IMR-90 (cell line): ENCODE data around the gene ADGRL3. TPM values are rescaled to one million over a fixed set of nuclear protein-coding genes. Genes with fewer than 3 reads are reported as not detected.

Experiments used
- ATAC-seq: fragments of 200-7000 bp; cut with Tn5 transposase; 2 replicates; pipeline ENCODE4 v1.9.1; 2020; ENCODE audit warnings: low read depth, mild to moderate bottlenecking, moderate library complexity
- BruUV-seq: library from RNA; stranded (reverse); fragments of 400-500 nt; replicated peaks from 2 replicates; lab custom pipeline; 2021; lab: Mats Ljungman, UMichigan
- CTCF ChIA-PET: fragments of 300-600 bp; formaldehyde crosslinking; extraction: SDS; loops from one replicate; lab custom pipeline; 2021; ENCODE audit warnings: antibody characterized with exemption; lab: Yijun Ruan, JAX
- POLR2A ChIA-PET: fragments of 300-600 bp; sonication (Branson Sonifier 250); formaldehyde crosslinking; loops from one replicate; lab custom pipeline; 2022; ENCODE audit warnings: antibody characterized with exemption; ENCODE audit not compliant: unreplicated experiment; lab: Charles Lee
- DNase-seq: peaks from one replicate; pipeline ENCODE4 v3.0.0; 2013
- H2AFZ ChIP-seq: replicated peaks from 2 replicates; pipeline ENCODE3; 2013; ENCODE audit warnings: low read length, mild to moderate bottlenecking; ENCODE audit not compliant: poor library complexity
- H2AK5ac ChIP-seq: 2 replicates; pipeline ENCODE4 v1.6.1; 2013; ENCODE audit warnings: low read depth, low read length, inconsistent platforms
- H2AK9ac ChIP-seq: replicated peaks from 2 replicates; pipeline ENCODE3; 2013; ENCODE audit warnings: mild to moderate bottlenecking, low read depth, low read length, moderate library complexity; ENCODE audit not compliant: poor library complexity
- H2BK120ac ChIP-seq: 2 replicates; pipeline ENCODE4 v1.6.1; 2013; ENCODE audit warnings: low read depth, low read length, inconsistent platforms
- H2BK15ac ChIP-seq: 3 replicates; pipeline ENCODE4 v1.6.1; 2013; ENCODE audit warnings: low read depth, low read length, inconsistent platforms
- H2BK20ac ChIP-seq: 2 replicates; pipeline ENCODE4 v1.6.1; 2013; ENCODE audit warnings: low read depth, mild to moderate bottlenecking, inconsistent platforms, low read length, moderate library complexity
- H2BK5ac ChIP-seq: 2 replicates; pipeline ENCODE4 v1.6.1; 2013; ENCODE audit warnings: mild to moderate bottlenecking, low read depth, low read length, inconsistent platforms; ENCODE audit not compliant: poor library complexity, severe bottlenecking
- H3K14ac ChIP-seq: replicated peaks from 2 replicates; pipeline ENCODE4 v1.6.1; 2013; ENCODE audit warnings: low read depth, low read length, inconsistent platforms
- H3K18ac ChIP-seq: 2 replicates; pipeline ENCODE4 v1.6.1; 2013; ENCODE audit warnings: low read depth, low read length, control low read depth
- H3K23ac ChIP-seq: 2 replicates; pipeline ENCODE4 v1.6.1; 2013; ENCODE audit warnings: low read depth, low read length, inconsistent platforms
- H3K27ac ChIP-seq: 2 replicates; pipeline ENCODE4 v1.5.1; 2013; ENCODE audit warnings: mild to moderate bottlenecking, control low read depth, low read length; ENCODE audit not compliant: insufficient read depth
- H3K27me3 ChIP-seq: 2 replicates; pipeline ENCODE4 v1.6.1; 2013; ENCODE audit warnings: low read length; ENCODE audit not compliant: control insufficient read depth, insufficient read depth
- H3K36me3 ChIP-seq: 2 replicates; pipeline ENCODE4 v1.6.1; 2013; ENCODE audit warnings: low read length, mixed read lengths; ENCODE audit not compliant: control insufficient read depth, insufficient read depth
- H3K4ac ChIP-seq: 2 replicates; pipeline ENCODE4 v1.6.1; 2013; ENCODE audit warnings: low read depth, low read length, inconsistent platforms
- H3K4me1 ChIP-seq: 2 replicates; pipeline ENCODE4 v1.6.1; 2013; ENCODE audit warnings: low read length, mixed read lengths; ENCODE audit not compliant: control insufficient read depth, insufficient read depth
- H3K4me2 ChIP-seq: 2 replicates; pipeline ENCODE4 v1.6.1; 2013; ENCODE audit warnings: low read depth, mild to moderate bottlenecking, control low read depth, low read length, moderate library complexity
- H3K4me3 ChIP-seq: 2 replicates; pipeline ENCODE4 v1.5.1; 2013; ENCODE audit warnings: low read depth, mild to moderate bottlenecking, control low read depth, low read length, moderate library complexity; ENCODE audit not compliant: insufficient read depth
- H3K56ac ChIP-seq: 2 replicates; pipeline ENCODE4 v1.6.1; 2013; ENCODE audit warnings: low read length, inconsistent platforms; ENCODE audit not compliant: insufficient read depth; ENCODE audit errors: extremely low read depth
- H3K79me1 ChIP-seq, 2 experiments: 2 replicates each; pipeline ENCODE4 v1.6.1; 2013; ENCODE audit warnings: low read length in 2 of 2, inconsistent platforms in 1 of 2, low read depth in 1 of 2
- H3K9ac ChIP-seq: 2 replicates; pipeline ENCODE4 v1.6.1; 2013; ENCODE audit warnings: low read depth, low read length, control low read depth
- H3K9me1 ChIP-seq: 2 replicates; pipeline ENCODE4 v1.6.1; 2013; ENCODE audit warnings: low read length, inconsistent platforms; ENCODE audit not compliant: insufficient read depth
- H3K9me3 ChIP-seq: 2 replicates; pipeline ENCODE4 v1.6.1; 2013; ENCODE audit warnings: low read length; ENCODE audit not compliant: control insufficient read depth, insufficient read depth
- H4K20me1 ChIP-seq: 2 replicates; pipeline ENCODE4 v1.6.1; 2013; ENCODE audit warnings: low read length, inconsistent platforms; ENCODE audit not compliant: insufficient read depth
- H4K5ac ChIP-seq: 2 replicates; pipeline ENCODE4 v1.6.1; 2013; ENCODE audit warnings: mild to moderate bottlenecking, low read depth, low read length, control low read depth
- H4K8ac ChIP-seq, 2 experiments: 2 replicates each; pipeline ENCODE4 v1.6.1; 2013; ENCODE audit warnings: low read depth in 2 of 2, low read length in 2 of 2, control low read depth in 1 of 2, inconsistent platforms in 1 of 2
- H4K91ac ChIP-seq: 2 replicates; pipeline ENCODE4 v1.6.1; 2013; ENCODE audit warnings: low read depth, low read length, inconsistent platforms; ENCODE audit not compliant: insufficient read depth
- BHLHE40 ChIP-seq: fragments of 150-350 bp; IDR thresholded peaks from 2 replicates; pipeline ENCODE4 v1.6.1; 2016; ENCODE audit warnings: mild to moderate bottlenecking, low read depth, low read length
- CEBPB ChIP-seq: IDR thresholded peaks from 2 replicates; pipeline ENCODE4 v1.6.1; 2012; ENCODE audit warnings: low read depth, low read length, improper control_type of control experiment
- CHD1 ChIP-seq: IDR thresholded peaks from 2 replicates; pipeline ENCODE4 v1.6.1; 2012; ENCODE audit warnings: low read depth, low read length, improper control_type of control experiment
- FOS ChIP-seq: fragments of 150-350 bp; IDR thresholded peaks from 2 replicates; pipeline ENCODE4 v1.6.1; 2016; ENCODE audit warnings: low read depth, low read length
- MAFK ChIP-seq: IDR thresholded peaks from 2 replicates; pipeline ENCODE4 v1.6.1; 2012; ENCODE audit warnings: low read depth, low read length, improper control_type of control experiment
- MAZ ChIP-seq: IDR thresholded peaks from 2 replicates; pipeline ENCODE4 v1.6.1; 2012; ENCODE audit warnings: low read depth, mild to moderate bottlenecking, low read length, improper control_type of control experiment, moderate library complexity, borderline replicate concordance
- MXI1 ChIP-seq: IDR thresholded peaks from 2 replicates; pipeline ENCODE4 v1.6.1; 2012; ENCODE audit warnings: low read depth, mild to moderate bottlenecking, low read length, moderate library complexity, borderline replicate concordance
- NFE2L2 ChIP-seq: fragments of 150-350 bp; IDR thresholded peaks from 2 replicates; pipeline ENCODE4 v1.6.1; 2016; ENCODE audit warnings: low read depth, mild to moderate bottlenecking, low read length
- RFX5 ChIP-seq: IDR thresholded peaks from 2 replicates; pipeline ENCODE4 v1.8.0; 2012; ENCODE audit warnings: low read depth, mild to moderate bottlenecking, low read length, moderate library complexity
- SMC3 ChIP-seq: fragments of 150-350 bp; IDR thresholded peaks from 2 replicates; pipeline ENCODE4 v1.6.1; 2016; ENCODE audit warnings: low read depth, mild to moderate bottlenecking, antibody characterized with exemption, low read length, moderate library complexity
- USF2 ChIP-seq: fragments of 150-350 bp; IDR thresholded peaks from 2 replicates; pipeline ENCODE4 v1.6.1; 2017; ENCODE audit warnings: mild to moderate bottlenecking, antibody characterized with exemption, low read length, low read depth
- WGBS, 2 experiments: methylation state at CpG; one replicate each; pipeline versions ENCODE4 v1.1.5 to v1.1.7; 2013; ENCODE audit warnings: missing lambda C conversion rate in 2 of 2; ENCODE audit not compliant: insufficient read length in 1 of 2; ENCODE audit errors: extremely low coverage in 2 of 2; 5-methylcytosine and 5-hydroxymethylcytosine counted together
- dilution Hi-C: fragments of 300-500 bp; cut with HindIII; formaldehyde crosslinking; loops from one replicate; pipeline ENCODE4 v1.14.3; 2018; ENCODE audit warnings: low sequenced_read_pairs; ENCODE audit not compliant: unreplicated experiment
- in situ Hi-C: fragments of 300-500 bp; cut with MboI; formaldehyde crosslinking; loops from 3 replicates; pipeline ENCODE4 v1.14.3; 2019; ENCODE audit warnings: low sequenced_read_pairs, inconsistent platforms, mixed read lengths
- intact Hi-C: fragments of 100-400 bp; cut with micrococcal nuclease; formaldehyde crosslinking; loops from 2 replicates; pipeline ENCODE4 v1.10.0; 2022
- polyA plus RNA-seq, 3 experiments: library from polyadenylated mRNA; depleted of rRNA; stranded (reverse); fragments of >200 nt; gene quantifications; 2 replicates each; pipeline ENCODE4 v1.2.3, GENCODE V29; 2012; ENCODE audit warnings: low replicate concordance in 1 of 3
- total RNA-seq: library from RNA; depleted of rRNA; stranded (reverse); fragments of >200 nt; gene quantifications from 2 replicates; pipeline ENCODE4 v1.2.3, GENCODE V29; 2012
- TF ChIP-seq, protein P1 (sequence below): conservative IDR thresholded peaks from 2 replicates; pipeline ENCODE4 v1.5.1; 2012; ENCODE audit warnings: mild to moderate bottlenecking, low read depth, low read length, improper control_type of control experiment
- TF ChIP-seq, protein P2 (sequence below): fragments of 150-350 bp; IDR thresholded peaks from 2 replicates; pipeline ENCODE4 v1.6.1; 2016; ENCODE audit warnings: low read depth, mild to moderate bottlenecking, low read length, moderate library complexity, borderline replicate concordance

ADGRL3 gene
- total and polyA plus RNA-seq, 2 of the 4 experiments (the other 2 are of a cell fraction), result 0.46 to 2.5 TPM

- DNase-seq (no peak), ATAC-seq (no peak)
- no peak overlapping the region for H3K14ac ChIP-seq
- H4K5ac ChIP-seq, result no peak overlapping the region
- no peak overlapping the region for H3K18ac ChIP-seq
- no peak overlapping the region for H3K4me3 ChIP-seq
- H2AK5ac ChIP-seq, result no peak overlapping the region
- H2BK5ac ChIP-seq, result no peak overlapping the region
- no peak for TF ChIP-seq CHD1
- TF ChIP-seq BHLHE40, result no peak
- TF ChIP-seq, protein P1, sequence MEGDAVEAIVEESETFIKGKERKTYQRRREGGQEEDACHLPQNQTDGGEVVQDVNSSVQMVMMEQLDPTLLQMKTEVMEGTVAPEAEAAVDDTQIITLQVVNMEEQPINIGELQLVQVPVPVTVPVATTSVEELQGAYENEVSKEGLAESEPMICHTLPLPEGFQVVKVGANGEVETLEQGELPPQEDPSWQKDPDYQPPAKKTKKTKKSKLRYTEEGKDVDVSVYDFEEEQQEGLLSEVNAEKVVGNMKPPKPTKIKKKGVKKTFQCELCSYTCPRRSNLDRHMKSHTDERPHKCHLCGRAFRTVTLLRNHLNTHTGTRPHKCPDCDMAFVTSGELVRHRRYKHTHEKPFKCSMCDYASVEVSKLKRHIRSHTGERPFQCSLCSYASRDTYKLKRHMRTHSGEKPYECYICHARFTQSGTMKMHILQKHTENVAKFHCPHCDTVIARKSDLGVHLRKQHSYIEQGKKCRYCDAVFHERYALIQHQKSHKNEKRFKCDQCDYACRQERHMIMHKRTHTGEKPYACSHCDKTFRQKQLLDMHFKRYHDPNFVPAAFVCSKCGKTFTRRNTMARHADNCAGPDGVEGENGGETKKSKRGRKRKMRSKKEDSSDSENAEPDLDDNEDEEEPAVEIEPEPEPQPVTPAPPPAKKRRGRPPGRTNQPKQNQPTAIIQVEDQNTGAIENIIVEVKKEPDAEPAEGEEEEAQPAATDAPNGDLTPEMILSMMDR, result no peak
- no peak for TF ChIP-seq FOS
- TF ChIP-seq USF2, result no peak
- TF ChIP-seq, protein P2, sequence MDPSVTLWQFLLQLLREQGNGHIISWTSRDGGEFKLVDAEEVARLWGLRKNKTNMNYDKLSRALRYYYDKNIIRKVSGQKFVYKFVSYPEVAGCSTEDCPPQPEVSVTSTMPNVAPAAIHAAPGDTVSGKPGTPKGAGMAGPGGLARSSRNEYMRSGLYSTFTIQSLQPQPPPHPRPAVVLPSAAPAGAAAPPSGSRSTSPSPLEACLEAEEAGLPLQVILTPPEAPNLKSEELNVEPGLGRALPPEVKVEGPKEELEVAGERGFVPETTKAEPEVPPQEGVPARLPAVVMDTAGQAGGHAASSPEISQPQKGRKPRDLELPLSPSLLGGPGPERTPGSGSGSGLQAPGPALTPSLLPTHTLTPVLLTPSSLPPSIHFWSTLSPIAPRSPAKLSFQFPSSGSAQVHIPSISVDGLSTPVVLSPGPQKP, result no peak
- no peak for TF ChIP-seq SMC3
- no peak for TF ChIP-seq MAZ
- no peak for TF ChIP-seq MAFK
- TF ChIP-seq CEBPB, result no peak
- no peak for TF ChIP-seq NFE2L2
- no peak for TF ChIP-seq RFX5
- no peak for TF ChIP-seq MXI1
- 70% methylated on average over 2 of the region's 4 CpGs; no CpG with 5 or more reads in 1 of the 2 experiments for WGBS, 2 experiments
- no TSS peak for BruUV-seq
- H4K20me1 ChIP-seq, result no peaks in the 10 kb centered on the region
- H3K9me3 ChIP-seq, result no peaks in the 10 kb centered on the region
- no peaks in the 10 kb centered on the region for H3K79me1 ChIP-seq
- H3K27me3 ChIP-seq, result no peaks in the 10 kb centered on the region
- in situ Hi-C loops (no loop called here), intact Hi-C loops (no loop called here), dilution Hi-C loops (no loop called here)
- H3K23ac ChIP-seq, result no peak overlapping the region
- H4K8ac ChIP-seq, result no peak overlapping the region
- no peak overlapping the region for H2AFZ ChIP-seq
- no peak overlapping the region for H3K4ac ChIP-seq
- POLR2A ChIA-PET, result no interaction called here
- no peak overlapping the region for H3K9ac ChIP-seq
- H3K4me2 ChIP-seq, result no peak overlapping the region
- no peaks in the 10 kb centered on the region for H3K9me1 ChIP-seq
- H3K56ac ChIP-seq, result no peak overlapping the region
- no peaks in the 10 kb centered on the region for H3K36me3 ChIP-seq
- H2BK120ac ChIP-seq, result no peak overlapping the region
- no peak overlapping the region for H2BK20ac ChIP-seq
- no peak overlapping the region for H2BK15ac ChIP-seq
- H3K27ac ChIP-seq, result no peak overlapping the region
- no peak overlapping the region for H2AK9ac ChIP-seq
- no peaks in the 10 kb centered on the region for H3K4me1 ChIP-seq
- CTCF ChIA-PET, result no interaction called here
- no peak overlapping the region for H4K91ac ChIP-seq
These were observed 818.4 kb downstream of the ADGRL3 start for GRCh38 chr4:62018537-62018936.
